HG03575 (cell line): Measurements from ENCODE around the gene ELL.

ENCODE experiments used
- ATAC-seq: cut with Tn5 transposase; IDR thresholded peaks from one replicate; pipeline ENCODE4 v1.9.1; 2021; ENCODE audit not compliant: unreplicated experiment, insufficient number of reproducible peaks, low FRiP score; ENCODE audit errors: extremely low read depth

Gene ELL

GRCh38 chr19:18393836-18394235 lies 128.0 kb downstream of the ELL start:
- no peak for ATAC-seq

- no peak for ATAC-seq
Observed at GRCh38 chr19:18392926-18393325, 128.9 kb downstream of the ELL start.
